SW480 (cell line): ENCODE data around the gene OOSP2.

Source experiments
- DNase-seq: peaks from one replicate; pipeline ENCODE4 v3.0.0-alpha.2; 2016; ENCODE audit warnings: low spot score

OOSP2 gene

GRCh38 chr11:60080535-60080934 lies 40.3 kb downstream of the OOSP2 start:
- no peak for DNase-seq

DNA sequence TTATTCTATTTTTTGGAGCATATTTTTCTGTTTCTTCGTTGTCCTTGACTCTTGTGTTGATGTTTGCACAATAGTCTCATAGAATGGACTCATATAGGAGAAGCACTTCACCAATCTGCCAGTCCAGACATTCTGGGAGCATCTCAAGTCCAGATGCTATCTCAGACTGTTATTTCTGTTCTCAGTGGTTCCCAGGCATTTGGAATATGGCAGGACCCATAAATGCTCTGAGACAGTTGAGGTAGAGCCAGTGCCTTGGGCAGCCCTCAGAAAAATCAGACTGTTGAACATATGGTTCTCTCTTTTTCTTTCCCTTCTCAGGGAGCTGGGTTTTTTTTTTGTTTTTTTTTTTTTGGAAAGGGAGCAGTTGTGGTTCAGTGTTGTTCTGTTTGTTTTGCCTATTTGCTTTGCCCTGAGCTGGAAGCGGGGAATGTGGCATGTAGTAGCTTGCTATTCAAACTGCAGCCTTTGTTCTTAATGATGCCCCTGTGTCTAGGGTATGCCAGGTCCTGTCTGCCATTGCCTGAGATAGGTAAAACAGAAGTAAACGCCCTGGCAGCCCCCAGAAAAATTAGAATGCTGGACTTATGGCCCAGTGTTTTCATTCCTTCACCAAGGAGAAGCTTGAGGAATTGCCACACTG lies 44.5 kb downstream of the OOSP2 start:
- no peak for DNase-seq

GRCh38 chr11:60085909-60086308 lies 45.7 kb downstream of the OOSP2 start:
- no peak for DNase-seq

DNA sequence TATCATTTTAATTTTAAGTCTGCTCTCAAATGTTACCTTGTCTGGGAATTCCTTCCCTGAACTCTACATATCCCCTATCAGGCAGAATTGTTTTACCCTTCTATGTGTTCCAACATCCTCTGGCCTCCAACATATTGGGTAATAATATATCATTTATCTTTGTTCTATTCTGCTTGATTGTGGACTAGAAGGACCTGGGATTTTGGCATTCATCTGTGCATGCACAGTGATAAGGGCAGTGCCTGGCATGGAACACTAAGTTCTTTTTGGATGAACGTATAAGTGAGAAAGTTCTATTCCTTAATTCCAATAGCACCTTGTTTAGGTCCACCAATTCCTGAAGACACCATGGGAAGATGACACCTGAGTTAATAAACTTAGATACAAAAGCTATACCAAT lies 47.0 kb downstream of the OOSP2 start:
- DNase-seq, result no peak

DNA sequence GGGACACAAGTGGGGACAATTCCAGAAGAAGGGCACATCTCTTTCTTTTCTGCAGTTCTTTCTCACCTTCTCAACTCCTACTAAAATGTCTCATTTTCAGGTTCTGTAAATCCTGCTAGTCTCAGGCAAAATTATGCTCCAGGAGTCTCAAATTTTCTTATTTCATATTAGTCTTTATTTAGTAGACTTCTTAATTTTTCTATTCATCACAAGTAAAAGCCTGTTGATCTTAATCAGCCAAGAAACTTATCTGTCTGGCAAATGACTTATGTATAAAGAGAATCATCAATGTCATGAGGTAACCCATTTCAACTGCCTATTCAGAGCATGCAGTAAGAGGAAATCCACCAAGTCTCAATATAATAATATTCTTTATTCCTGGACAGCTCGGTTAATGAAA lies 48.2 kb downstream of the OOSP2 start, which contains the start of gene MS4A2:
TSS of gene MS4A2 (plus strand) at position 301 of the 400 bp plus-strand sequence. CDS start 102 bp downstream, outside the sequence.
- DNase-seq, result no peak

GRCh38 chr11:60095477-60096120 lies 55.4 kb downstream of the OOSP2 start:
- DNase-seq, result no peak

DNA sequence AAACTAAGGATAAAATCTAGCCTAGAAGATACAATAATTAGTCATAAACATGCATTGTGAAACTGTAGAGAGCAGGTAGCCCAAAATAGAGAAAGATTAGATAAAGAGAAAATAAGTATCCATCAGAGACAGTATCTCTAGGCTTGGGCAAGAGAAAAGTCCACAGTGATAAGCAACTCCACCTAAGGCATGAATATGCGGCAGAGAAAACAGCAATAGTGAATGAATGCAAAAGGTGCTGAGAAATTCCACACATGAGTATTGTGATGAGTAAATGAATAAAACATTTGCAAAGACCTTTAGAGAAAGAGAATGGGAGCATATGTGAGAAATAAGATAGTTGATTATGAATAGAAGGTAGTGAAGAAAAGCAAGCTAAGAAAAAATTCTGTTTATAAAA lies 57.0 kb downstream of the OOSP2 start:
- no peak for DNase-seq
